Skin epidermis (tissue), 12 donors: Measurements from ENCODE around the gene PTTG1IP.
A peak's percentile ranks its signal among the peaks of the same experiment; 100 is the strongest.
"Not testable (repeated sequence)": the region's sequence is repeated elsewhere in the genome, so short reads cannot be mapped to it uniquely, and the experiment has no call there.

Experiments used
- H3K27ac ChIP-seq, 21 experiments: fragments of 200-600 bp; sonication (generic) in 11 of 21; one replicate each; pipeline ENCODE4 v1.5.0; 2020; ENCODE audit warnings: mild to moderate bottlenecking in 3 of 21, inconsistent platforms in 2 of 21, moderate library complexity in 2 of 21
- H3K4me3 ChIP-seq, 7 experiments: fragments of 200-600 bp; sonication (generic) in 2 of 7; one replicate each; pipeline ENCODE4 v1.5.0; 2020; ENCODE audit warnings: inconsistent platforms in 2 of 7, mild to moderate bottlenecking in 2 of 7, moderate library complexity in 1 of 7

The PTTG1IP gene

DNA sequence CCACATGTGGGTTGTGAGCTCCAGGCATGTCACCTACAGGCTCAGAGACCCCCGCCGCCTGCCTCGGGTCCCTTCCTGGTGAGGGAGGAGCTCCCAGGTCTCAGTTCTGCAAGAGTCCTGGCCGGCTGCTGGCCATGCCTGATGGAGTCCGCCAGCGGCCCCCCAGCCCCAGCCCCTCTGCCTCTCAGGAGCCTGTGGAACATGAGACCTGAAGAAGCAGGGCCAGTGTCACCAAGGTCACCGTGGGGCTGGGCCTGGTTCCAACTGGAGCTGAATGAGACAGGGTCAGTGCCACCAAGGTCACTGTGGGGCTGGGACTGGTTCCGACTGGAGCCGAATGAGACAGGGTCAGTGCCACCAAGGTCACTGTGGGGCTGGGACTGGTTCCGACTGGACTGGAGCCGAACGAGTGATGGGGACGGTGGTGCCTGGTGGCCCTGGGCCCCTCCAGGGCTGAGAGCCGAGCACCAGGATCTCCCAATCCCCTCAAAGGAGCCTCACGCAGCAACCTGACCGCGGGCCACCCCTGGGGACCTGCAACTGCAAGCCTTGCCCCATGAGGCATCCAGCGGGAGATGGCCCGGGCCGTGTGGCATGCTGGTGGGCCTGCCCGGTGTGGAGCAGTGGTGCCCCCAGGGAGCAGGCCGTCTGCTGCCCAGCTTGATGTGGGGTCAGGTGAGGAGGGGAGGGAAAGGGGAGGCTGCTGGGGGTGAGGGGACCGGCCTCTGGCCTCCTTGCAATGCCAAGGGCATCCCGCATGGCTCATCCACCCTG lies 14.5 kb upstream of the PTTG1IP start:
- H3K4me3 ChIP-seq = no peak overlapping the region

DNA sequence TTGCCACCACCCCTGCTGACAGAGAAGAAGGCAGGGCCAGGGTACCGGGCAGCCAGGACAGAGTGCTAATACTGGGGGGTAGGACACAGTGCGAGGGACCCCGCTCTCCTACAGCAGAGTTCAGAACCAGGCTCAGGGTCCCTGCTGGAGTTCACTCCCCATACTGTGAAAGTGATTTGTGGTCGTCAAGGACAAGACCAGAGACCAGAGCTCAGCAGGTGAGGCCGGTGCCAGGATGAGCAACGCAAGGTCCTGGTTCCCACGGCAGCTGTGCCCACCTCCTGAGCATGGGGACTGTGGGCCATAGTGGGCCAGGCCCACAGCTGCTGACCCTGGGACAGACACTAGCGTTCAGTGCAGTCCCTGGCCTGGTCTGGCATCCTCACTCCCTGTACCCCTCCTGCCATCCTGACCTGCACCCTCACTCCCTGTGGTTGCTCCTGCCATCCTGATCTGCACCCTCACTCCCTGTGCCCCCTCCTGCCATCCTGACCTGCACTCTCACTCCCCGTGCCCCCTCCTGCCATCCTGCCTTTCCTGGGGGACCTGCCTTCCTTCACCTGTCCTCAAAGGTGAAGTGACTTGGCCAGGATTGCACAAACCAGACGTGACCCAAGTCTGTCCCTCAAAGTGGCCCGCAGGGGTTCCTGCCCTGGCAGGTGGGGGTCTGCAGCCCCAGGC lies 13.8 kb upstream of the PTTG1IP start:
- no peak overlapping the region for H3K4me3 ChIP-seq
- no peak overlapping the region for H3K27ac ChIP-seq

More for the DNA sequence above, 14.5 kb upstream of the PTTG1IP start:
- no peak overlapping the region for H3K27ac ChIP-seq

DNA sequence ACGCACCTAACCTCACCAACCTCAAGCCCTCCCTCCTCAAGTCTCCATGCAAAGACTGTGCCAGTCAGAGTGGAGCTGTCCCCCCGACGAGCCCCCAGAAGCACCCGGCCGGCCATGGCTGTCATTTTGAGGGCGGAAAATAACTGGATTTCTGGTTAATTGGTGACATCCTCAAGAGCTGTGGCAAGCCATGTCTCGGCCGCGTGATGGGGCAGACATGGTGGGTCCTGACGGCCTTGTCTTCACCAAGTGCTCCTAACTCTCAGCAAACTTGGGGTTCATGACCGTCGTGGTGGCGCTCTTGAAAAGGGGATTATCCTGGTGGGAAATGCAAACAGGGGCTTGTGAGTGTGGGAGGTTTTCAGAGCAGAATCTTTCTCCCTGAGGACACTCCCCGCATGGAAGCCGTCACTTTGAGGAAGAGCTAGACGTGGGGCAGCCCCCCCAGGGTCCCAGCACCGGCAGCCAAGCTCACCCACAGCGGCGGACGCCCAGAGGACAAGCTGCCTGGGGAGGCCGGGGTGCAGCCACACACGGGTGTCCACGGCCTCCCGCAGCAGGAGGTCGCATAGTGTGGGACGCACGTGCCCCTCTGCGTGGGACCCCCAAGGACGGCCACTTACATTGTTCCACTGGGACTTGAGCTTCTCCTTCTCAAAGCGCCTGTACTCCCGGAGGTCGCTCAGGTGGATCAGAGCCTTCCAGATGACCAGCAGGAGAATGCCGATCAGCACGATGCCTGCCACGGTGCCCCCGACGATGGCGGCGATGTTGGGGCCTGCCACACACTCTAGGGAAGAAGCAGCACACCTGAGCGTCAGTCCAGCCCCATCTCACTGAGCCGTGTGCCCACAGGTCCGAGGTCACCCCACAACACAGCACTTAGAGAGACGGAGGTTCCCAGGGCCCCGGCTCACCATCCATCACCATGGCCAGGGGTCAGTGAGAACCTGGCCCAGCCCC lies 12.9 kb upstream of the PTTG1IP start:
- Histone ChIP-seq H3K4me3 (no peak overlapping the region), H3K27ac (no peak overlapping the region)

DNA sequence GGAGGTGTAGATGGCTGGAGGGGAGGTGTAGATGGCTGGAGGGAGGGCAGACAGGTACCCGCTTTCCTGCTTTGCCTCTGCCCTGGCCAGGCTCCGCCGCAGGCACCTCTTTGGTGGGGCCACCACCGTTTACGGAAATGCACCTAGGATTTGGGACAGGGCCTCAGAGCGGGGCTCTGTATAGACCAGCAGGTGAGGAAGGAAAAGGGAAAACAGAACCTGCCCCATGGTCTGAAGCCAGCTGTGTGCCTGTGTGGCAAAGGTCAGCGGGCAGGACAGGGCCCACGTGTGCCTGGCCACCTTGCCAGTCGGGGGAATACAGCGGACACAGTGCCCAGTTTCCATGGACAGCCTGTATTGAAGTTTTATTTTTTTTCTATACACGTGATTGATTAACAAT lies 12.1 kb upstream of the PTTG1IP start:
- no peak overlapping the region for H3K4me3 ChIP-seq
- H3K27ac ChIP-seq = no peak overlapping the region

DNA sequence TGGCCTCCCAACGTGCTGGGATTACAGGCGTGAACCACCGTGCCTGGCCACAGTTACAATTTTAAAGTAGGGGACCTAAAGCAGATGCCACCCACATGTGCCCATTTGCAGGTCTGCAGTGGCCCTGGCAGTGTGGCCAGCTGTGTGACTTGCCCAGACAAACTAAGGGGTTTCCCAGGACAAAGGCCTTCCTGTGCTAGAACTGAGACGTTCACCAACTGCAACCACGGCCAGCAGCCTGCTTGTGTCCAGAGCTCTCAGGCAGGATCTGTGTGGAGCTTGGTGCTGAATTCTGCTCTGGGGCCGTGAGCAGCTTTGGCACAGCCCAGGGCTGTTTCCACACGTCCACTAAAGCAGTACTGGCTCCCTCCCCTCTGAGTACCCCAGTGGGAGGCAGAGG lies 10.6 kb upstream of the PTTG1IP start:
- Histone ChIP-seq H3K4me3 (no peak overlapping the region), H3K27ac (peak overlapping the region in 1 of 21 experiments; percentile 35)

DNA sequence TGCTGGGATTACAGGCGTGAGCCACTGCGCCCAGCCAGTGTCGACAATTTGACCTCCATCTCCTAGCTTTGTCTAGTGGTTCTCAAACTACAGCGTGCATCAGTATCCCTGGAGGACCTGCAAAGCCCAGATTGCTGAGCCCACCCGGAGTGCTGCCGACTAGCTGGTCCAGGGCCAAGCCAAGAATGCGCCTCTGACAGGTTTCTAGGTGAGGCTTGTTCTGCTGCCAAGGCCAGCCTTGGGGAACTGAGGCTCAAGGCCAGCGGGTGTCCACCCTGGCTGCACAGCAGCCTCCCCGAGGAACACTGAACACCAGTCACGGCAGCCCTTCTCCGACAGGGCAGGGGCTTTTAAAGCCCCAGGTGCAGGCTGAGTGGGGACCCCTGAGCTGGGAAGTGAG lies 9.8 kb upstream of the PTTG1IP start:
- H3K27ac ChIP-seq = peak overlapping the region in 1 of 21 experiments; percentile 84
- H3K4me3 ChIP-seq = no peak overlapping the region

DNA sequence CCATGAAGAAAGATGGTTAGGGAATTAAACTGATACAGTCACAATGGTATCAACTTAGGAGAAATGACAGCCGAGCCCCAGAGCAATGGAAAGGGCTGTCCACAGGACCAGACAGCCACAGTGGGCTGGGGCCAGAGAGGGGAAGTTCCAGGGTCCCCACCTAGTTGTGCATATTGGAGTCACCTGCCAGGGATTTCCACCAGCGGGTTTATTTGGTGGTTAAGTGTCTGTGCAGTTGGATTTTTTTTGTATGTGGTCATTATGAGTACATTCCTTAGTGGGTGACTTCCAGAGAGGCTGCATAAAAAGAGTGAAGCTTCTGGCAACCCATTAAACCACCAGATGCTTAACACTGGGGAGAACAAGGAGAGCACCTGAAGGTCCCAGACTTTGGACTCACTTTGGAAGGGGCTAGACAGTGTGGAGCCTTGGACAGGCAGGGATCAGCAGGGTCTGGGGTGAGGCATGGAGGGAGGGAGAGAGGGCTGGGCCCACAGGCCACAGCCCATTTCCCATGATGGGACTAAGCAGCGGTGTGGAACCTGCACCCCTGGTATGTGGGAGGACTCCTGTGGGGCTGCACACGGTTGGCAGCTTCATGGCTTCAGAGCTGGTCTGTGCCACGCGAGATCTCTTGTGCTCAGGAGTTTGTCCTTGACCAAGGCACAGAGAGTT lies 7.8 kb upstream of the PTTG1IP start:
- Histone ChIP-seq H3K27ac (peak overlapping the region in 15 of 21 experiments; percentile 3 to 84 (median 67)), H3K4me3 (no peak overlapping the region)

DNA sequence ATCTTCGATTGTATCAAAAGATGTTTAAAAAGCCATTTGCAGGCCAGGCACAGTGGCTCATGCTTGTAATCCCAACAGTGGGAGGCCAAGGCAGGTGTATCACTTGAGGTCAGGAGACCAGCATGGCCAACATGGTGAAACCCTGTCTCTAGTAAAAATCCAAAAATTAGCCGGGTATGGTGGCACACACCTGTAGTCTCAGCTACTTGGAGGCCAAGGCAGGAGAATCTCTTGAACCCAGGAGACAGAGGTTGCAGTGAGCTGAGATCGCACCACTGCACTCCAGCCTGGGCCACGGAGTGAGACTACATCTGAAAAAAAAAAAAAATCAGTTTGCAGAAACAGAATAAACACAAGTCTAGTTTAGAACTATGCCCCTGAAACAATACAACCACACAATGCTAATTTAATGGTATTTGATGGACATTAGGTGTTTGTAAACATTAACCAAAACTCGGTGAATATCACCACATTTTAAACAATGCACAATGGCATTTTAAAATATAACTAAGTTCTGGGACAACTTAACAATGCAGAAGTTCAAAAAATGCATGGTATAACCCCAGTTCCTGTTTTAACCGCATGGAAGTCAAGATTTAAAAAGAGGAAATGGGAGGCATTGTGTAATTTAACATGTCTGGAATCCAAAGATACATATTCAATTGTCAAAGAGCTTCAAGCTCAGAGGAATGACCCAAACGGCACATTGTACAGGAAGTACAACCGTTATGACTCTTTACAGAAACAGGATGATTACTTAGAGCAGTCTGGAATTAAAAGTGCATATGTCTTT lies 7.1 kb upstream of the PTTG1IP start:
- Histone ChIP-seq H3K4me3 (no peak overlapping the region), H3K27ac (peak overlapping the region in 14 of 21 experiments; percentile 3 to 84 (median 68))

DNA sequence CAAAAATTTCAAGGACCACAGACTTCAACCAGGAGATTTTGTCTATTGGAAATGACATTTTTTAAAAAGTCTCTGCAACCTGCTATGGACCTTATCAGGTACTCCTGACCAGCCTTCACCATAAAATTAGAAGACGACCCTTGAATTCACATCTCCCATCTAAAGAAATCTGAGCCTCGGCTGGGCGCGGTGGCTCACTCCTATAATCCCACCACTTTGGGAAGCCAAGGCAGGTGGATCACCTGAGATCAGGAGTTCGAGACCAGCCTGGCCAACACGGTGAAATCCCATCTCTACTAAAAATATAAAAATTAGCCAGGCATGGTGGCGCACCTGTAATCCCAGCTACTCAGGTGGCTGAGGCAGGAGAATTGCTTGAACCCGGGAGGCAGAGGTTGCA lies 5.7 kb upstream of the PTTG1IP start:
- not testable (repeated sequence) for H3K4me3 ChIP-seq

DNA sequence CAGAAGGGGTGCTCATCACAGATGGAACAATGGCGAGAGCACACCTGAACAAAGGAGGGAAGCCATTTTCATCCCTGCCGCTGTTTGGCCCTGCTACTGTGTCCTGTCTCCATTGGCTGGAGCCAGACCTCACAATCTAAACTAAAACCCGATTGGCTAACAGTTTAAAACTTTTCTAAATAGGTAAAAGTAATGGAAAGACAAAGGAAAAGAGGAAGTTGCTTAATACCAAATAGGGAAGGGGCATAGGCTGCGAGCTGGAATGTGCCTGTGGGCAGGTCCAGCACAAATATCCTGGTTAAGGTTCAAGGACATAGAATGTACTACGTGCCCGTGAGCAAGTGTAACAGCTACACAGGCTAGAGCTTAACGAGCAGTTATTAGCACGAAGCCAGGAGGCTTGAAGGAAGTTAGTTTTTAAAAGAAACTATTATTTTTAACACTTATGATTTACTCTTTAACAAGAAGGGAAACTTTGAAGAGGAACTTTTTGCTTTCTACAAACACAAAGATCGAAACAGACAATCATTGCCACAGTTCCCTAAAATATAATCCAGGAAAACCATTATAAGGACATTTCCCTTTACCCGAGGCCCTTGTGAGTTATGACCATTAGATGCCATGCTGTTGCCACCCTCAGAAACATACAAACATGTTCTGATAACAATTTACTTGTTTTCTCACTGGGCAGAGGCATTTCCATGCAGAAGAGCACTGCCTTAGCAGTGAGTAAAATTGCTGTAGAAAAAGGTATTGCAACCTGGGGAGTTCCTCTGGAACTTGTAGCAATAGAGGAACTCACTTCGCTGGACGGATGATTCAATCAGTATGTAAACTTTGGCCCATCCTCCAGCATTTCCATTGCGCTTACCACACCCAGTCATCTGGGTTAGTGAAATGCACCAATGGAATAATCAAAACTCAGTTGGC lies 4.8 kb upstream of the PTTG1IP start:
- peak overlapping the region in 10 of 21 experiments; percentile 7 to 84 (median 42) for H3K27ac ChIP-seq
- H3K4me3 ChIP-seq = no peak overlapping the region

More for the DNA sequence above, 5.7 kb upstream of the PTTG1IP start:
- peak overlapping the region in 9 of 21 experiments; percentile 7 to 84 (median 61) for H3K27ac ChIP-seq

DNA sequence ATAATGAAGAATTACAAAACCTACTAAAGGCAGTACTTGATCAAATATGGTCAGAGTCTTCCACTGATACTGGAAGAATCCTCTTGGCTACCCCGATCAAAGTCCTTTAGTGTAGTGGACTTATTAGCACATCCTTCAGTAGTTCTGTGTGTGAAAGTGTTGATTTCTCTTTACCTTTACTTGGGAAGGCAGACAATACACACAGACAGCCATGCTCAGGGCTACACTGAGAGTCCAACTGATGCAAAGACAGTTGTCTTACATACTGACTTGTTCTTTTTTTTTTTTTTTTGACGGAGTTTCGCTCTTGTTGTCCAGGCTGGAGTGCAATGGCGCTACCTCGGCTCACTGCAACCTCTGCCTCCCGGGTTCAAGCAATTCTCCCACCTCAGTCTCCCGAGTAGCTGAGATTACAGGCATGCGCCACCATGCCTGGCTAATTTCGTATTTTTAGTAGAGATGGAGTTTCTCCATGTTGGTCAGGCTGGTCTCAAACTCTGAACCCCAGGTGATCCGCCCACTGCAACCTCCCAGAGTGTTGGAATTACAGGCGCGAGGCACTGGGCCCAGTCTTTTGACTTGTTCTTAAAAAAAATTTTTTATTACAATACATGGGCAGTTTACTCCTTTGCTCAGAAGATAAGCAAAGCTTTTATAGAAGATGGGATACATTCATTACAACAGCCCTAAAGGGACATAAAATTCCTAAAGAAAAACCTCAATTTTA lies 3.5 kb upstream of the PTTG1IP start:
- Histone ChIP-seq H3K4me3 (no peak overlapping the region), H3K27ac (peak overlapping the region in 5 of 21 experiments; percentile 17 to 93 (median 29))

DNA sequence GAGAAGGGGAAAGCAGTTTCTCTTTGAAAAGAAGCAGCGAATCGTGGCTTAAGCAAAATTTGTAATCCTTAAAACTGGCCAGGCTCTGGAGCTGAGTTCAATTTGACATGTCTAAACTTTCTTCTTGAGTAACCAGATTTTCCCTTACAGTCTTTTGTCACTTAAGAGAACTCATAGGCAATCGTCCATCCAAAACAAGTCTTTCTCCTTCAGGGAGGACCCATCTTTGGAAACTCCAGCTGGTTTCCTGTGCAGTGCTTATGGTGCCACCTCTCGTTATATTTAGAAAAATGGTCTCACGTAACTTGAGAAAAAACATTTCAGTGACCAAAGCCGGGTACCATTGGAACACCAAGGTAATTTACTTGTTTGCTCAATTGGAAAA lies 1.8 kb upstream of the PTTG1IP start:
- H3K4me3 ChIP-seq = peak overlapping the region; percentile 62 to 97 (median 92)
- H3K27ac ChIP-seq = peak overlapping the region in 20 of 21 experiments; percentile 80 to 97 (median 91)

DNA sequence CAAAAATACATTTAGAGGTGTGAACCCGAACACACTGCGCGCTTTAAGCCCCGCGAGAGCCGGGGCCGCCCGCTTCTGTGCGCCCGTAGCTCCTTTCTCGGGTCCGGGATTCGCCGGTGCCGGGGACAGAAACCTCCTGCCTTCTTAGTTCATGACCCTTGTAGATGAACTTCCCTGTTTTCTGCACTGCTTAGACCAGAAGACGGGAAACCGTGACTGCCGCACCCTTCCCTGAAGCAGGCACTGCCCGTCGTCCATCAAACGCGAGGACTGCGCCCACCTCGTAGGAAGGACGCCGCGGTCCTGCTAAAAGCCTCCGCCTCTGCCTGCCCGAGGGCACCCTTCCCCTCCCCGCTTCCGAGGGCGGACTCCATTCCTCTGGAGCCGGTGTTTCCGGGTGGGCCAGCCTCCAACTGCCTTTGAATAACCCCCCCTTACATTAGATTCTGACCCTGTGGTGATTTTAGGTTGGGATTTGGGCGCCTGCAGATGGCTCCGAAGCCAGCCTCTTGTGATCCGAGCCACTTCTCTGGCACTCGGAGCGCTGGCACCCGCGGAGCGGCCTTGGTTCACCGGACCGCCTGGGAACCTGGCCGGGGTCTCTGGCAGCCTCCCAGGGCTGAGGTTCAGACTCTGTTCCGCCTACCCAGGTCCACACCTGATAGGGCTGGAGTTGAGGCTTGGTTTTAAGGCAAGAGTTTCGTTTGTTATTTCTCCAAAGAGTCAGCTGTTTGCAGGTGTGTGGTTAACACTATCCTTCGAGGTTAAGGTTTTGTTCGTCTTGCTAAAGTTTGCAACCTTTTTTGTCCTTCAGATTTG lies 1.2 kb upstream of the PTTG1IP start:
- H3K4me3 ChIP-seq = peak overlapping the region; percentile 62 to 97 (median 92)
- H3K27ac ChIP-seq = peak overlapping the region; percentile 80 to 97 (median 91)

DNA sequence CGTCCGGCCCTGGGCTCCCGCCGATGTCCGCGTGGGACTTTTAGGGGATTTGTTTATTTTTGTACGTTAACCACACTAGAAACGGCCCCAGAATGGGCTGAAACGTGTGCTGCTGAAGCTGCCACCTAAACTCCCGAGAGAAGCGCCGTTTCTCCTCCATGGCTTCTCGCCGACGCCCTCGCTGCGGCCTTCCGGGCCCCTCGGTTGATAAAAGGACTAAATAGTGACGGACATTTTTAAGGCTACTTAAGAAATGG lies 678 bp upstream of the PTTG1IP start:
- H3K27ac ChIP-seq = peak overlapping the region; percentile 80 to 97 (median 91)
- H3K4me3 ChIP-seq = peak overlapping the region; percentile 62 to 97 (median 92)

DNA sequence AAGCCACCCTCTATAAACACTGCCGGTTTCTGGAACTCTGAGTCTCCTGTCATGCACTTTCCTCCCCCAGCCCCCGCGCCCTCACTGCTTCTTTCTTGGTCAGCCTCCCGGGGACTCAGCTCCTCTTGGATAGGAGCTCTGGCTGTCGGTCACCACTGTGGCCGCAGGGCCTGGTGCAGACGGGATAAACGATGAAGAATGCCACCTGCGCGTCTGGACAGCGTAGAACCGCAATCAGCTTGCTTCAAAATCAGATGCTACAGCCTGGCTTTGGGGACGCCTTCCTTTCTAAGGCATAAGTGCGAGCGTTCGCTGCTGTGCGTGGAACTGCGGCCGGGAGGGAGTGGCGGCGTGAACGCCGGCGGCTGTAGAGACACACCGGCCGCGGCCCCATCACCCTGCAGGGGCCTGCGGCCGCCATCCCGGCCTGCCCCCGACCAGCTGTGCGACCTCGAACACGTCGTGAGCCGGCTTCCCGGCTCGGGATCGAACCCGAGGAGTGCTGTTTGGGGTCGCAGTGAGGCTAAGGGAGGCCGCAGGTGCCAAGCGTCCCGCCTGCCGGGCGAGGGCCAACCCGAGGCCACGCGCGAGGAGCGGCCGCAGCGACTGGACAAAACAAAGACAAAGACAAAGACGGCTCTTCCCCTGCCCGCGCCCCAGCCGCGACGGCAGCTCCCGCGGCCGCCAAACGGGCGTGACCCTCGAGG lies 688 bp downstream of the PTTG1IP start:
- peak overlapping the region; percentile 63 to 97 (median 88) for H3K27ac ChIP-seq
- H3K4me3 ChIP-seq = peak overlapping the region; percentile 62 to 97 (median 92)

DNA sequence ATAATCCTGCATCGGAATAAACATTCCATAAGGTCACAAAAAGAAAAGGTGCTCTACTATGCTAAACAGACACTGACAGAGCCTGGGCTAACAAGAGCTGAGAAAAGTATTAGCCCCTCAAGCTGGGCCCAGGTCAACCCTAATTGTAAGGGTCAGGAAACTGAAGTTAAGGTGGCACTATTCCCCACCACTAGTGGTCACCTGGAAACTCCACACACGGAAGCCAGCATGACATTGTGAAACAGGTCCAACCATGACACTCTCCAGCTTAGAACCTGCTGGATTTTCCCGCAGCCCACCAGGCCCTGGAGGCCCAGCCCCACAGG lies 1.2 kb downstream of the PTTG1IP start:
- Histone ChIP-seq H3K27ac (peak overlapping the region; percentile 63 to 97 (median 88)), H3K4me3 (peak overlapping the region; percentile 62 to 97 (median 92))
